GM19455 (cell line): ENCODE data around the gene DBNDD2.

Experiments
- ATAC-seq: cut with Tn5 transposase; IDR thresholded peaks from one replicate; pipeline ENCODE4 v1.9.1; 2021; ENCODE audit not compliant: unreplicated experiment

Gene DBNDD2, protein sequence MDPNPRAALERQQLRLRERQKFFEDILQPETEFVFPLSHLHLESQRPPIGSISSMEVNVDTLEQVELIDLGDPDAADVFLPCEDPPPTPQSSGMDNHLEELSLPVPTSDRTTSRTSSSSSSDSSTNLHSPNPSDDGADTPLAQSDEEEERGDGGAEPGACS

GRCh38 chr20:45407783-45408645 lies at the start of gene DBNDD2:
Gene DBNDD2, plus strand, starts transcription at chr20:45408289. Its CDS starts 179 bp downstream, at chr20:45408468.
- no peak for ATAC-seq

DNA sequence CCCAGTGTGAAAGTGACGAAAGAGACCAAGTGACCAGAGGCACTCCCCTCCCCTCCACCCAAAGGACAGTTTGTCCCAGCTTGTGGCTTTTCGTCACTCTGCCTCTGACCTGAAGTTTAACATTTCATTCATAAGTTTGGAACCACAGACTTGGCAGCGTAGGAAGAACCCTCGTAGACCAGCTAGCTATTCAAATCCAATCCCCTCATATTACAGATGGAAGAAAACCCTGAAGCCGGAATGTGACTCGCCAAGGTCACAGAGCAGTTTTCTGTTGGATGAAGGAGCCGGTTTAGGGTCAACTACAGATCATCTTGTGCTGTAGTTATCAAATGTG lies 49.1 kb upstream of the DBNDD2 start:
- ATAC-seq = no peak

DNA sequence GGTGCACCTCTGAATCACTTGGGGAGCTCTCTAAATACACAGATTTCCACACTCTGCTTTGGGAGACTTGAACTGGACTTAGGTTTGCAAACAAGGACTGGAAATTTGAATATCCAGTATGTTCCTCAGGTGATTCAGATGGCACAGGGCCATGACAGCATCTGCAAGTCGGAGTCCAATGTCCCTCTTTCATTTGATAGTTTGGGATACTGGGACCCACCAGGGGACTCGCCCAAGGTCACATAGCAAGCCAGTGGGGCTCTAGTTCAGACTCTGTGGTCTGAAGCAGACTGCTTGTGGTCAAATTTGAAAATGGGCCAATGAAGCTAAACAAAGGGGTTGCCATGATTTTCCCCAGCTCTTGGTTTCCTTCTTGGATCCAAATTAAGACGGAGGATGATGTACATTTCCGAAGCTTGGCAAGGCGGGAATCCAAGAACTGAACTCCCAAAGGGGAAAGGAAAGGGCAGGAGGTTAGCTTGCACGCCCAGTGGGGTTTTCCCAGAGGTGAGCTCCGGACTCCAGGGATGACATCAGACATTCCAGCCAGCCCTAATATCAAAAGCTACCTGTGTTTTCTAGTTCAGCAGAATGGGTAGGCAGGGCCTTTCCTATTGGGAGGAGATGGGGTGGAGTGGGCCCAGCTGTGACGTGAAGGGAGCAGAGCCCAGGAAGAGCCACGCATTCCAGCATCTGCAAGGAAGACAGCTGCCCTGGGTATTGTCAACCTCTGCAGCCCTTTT lies 48.5 kb upstream of the DBNDD2 start:
- ATAC-seq = no peak

DNA sequence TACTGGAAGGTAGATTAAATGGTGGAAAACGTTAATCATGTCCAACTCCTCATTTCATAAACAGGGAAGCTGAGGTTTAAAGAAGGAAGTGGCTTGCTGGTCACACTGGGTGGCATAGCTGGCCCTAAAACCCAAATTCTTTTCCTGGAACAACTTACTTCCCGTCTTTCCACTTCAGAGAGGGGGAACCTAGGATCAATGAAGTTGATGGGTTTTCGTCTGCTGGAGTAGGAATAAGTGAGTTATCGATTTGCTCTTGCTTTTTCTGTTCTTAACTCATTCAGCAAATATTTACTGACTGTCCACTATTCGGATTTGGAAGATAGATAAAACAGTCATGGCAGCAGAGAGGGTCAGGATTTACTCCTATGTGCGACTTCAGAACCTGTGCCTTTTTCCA lies 46.3 kb upstream of the DBNDD2 start:
- ATAC-seq = no peak

DNA sequence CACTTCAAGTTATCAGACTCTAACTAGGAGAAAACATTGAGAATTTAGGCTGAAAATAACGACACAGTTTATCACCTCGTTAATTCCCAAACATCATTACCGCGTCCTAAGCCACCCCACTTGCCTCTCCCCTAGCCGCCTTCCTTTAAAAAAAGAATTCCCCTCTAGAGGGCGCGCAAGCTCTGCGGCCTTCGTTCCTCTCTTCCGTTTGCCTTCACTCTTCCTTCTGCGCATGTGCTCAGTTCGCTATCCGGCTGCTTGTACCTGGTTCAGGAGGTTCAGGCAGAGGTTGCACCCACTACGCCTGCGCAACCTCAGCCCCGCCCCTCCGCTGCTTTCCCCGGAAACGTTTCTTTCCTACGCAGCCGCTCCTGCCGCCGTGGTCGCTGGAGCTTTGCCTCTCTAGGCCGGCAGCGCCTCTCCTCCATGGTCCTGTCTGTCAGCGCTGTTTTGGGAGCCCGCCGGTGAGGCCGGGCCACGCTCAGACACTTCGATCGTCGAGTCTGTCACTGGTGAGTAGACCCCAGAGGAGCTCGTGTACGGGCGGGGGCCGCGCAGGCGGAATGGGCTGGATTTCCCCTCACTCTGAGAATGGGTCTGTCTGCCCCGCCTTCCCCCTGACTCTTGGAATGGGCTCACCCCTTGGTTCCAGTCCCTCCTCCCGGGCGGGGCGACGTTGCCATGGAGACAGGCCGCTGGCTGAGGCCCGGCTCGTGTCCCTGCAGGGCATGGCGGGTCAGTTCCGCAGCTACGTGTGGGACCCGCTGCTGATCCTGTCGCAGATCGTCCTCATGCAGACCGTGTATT lies 45.1 kb upstream of the DBNDD2 start, which contains the start of gene SYS1:
TSS of gene SYS1 (plus strand) at position 353 of the 807 bp plus-strand sequence. CDS start at position 729, 376 bp downstream.
- ATAC-seq = peak; percentile 74

GRCh38 chr20:45363611-45364492 lies 44.2 kb upstream of the DBNDD2 start:
- no peak for ATAC-seq

DNA sequence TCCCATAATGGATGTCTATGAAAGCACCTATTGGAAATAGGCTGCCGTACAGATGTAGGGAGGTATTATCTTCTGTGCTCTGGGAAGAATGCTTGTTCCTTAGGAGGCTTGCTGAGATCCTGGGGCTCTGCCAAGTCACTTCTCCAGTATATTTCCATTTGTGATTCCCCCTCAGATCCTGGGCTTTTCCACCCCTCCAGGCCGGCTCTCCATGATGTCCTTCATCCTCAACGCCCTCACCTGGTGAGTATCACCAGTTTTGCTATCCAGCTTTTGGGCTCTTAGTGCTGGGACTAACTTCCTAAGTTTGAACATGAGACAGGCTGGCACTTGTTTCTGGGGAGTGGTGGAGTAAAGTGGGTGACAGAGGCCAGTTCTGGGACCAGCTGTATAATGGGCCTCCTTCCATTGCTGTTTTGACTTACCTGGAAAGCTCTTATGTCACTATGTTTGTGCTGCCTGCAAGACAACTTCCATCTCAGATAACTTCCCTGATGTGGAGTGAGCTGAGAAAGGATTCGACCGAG lies 42.6 kb upstream of the DBNDD2 start:
- no peak for ATAC-seq

DNA sequence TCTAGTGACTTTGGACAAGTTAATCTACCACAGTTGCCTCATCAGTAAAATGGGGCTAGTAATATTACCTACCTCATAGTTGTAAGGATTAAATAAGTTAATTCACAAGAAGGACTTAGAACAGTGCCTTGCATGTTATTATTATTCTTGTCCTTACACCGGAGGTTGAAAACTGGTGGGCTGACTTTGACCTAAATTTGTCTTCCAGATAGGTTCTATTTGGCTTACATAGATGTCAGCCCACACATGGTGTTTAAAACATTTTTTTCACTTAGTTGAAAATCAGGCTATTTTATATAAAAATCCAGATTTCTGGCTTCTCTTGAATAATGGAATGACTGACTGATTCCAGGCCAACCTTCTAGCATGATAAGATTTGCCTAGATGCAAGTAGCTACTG lies 41.9 kb upstream of the DBNDD2 start:
- ATAC-seq = no peak

- no peak for ATAC-seq
Measured at GRCh38 chr20:45366631-45367030, 41.5 kb upstream of the DBNDD2 start.

DNA sequence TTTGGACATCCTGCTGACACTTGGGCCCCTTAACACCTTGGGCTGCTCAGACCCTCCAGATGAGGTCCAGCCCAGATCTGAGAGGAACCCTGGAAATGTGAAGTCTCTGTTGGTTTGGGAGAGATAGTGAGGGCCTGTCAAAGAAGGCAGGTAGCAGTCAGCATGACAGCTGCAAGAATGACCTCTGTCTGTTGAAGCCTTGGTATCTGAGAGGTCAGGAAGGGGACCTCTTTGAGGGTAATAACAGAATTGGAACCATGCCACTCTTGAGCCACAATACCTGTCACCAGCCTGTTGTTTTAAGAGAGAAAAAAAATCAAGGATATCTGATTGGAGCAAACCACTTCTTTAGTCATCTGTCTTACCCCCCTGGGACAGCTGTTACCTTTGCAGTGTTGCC lies 41.0 kb upstream of the DBNDD2 start:
- ATAC-seq = no peak

GRCh38 chr20:45368221-45368980 lies 39.7 kb upstream of the DBNDD2 start:
- peak; percentile 75 for ATAC-seq

DNA sequence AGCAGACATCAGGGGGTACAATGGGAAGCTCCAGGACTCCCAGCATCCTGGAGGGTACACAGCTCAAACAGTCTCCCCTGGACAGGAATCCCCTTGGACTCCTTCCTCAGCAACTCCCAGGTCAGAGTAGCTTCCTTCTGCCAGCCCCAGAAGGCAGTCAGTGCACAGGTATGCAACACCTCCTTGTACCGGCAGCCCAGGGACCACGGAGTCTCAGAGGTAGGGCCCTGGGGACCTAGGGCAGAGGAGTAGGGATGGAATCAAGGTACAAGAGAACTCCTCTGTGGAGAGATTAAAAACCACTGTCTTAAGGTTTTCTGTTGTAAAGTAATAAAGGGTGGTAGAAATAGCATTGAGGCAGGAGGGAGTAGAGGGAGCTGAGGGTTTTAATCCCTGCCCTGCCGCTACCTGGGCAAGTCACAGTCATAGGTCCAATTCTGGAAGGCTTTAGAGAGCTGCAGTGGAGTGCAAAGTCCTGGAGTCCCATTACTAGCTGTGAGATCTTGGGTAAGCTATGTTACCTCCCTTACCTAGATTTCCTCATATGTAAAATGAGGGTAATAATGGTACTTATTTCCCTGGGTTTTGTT lies 37.4 kb upstream of the DBNDD2 start:
- ATAC-seq = no peak

DNA sequence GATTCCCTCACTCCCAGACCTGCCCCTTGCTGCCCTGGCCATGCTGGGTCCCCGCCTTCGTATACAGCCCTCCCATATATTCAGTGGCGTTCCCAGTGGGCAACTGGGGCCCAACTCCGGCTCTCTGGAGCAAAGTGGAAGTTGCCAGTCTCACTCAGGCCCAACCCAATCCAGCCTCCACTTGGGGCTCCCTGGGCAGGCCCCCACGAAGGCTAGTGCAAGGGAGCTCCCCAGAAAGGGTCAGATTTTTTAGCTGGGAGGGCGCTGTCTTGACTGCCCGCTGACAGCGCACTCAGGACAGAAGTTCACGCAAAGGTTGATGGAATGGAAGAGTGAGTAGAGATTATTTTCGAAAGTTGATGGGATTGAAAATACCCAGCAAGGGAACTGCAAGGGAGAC lies 35.8 kb upstream of the DBNDD2 start:
- ATAC-seq = no peak

GRCh38 chr20:45372646-45373352 lies 35.3 kb upstream of the DBNDD2 start:
- ATAC-seq = no peak

- peak; percentile 67 for ATAC-seq
Measured at GRCh38 chr20:45373353-45374100, 34.6 kb upstream of the DBNDD2 start.

DNA sequence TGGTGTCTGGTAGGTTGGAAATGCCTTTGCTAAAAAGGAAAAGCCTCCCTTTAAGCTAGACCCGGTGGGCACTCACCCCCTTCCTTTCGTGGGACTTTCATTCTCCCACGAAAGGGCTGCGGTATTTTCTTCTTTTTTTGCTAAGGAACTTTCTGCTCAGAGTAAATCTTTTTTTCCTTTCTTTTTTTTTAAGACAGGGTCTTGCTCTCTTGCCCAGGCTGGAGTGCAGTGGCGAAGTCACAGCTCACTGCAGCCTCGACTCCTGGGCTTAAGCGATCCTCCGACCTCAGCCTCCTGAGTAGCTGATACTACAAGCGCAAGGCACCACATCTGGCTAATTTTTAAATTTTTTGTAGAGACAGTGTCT lies 34.0 kb upstream of the DBNDD2 start:
- ATAC-seq = no peak

- no peak for ATAC-seq
Measured at GRCh38 chr20:45374966-45375365, 33.1 kb upstream of the DBNDD2 start.
